HS-5 (cell line): ENCODE data around the gene PSME1.

Experiments used
- DNase-seq: peaks from one replicate; pipeline ENCODE4 v3.0.0-alpha.2; 2012; ENCODE audit warnings: low read depth

Gene PSME1

DNA sequence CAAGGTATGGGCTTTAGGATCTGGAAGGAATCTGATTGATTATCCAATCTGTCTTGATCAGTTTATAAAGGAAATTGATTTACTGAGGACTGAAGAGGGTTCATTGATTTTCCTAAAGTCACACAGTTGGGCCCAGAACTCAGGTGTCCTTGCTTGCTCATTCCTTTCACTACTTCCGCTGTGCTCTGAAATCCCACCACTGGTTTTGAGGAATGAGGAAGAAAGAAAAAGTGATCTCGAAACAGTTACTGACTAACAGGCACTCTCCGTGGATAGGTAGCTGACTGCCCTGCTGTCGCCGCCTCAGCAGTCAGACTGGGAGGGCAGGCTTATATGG, 5.6 kb upstream of the PSME1 start, which contains the start of gene FITM1:
TSS of gene FITM1 (plus strand) at position 280 of the 337 bp plus-strand sequence. CDS start 905 bp downstream, outside the sequence.
- no peak for DNase-seq

DNA sequence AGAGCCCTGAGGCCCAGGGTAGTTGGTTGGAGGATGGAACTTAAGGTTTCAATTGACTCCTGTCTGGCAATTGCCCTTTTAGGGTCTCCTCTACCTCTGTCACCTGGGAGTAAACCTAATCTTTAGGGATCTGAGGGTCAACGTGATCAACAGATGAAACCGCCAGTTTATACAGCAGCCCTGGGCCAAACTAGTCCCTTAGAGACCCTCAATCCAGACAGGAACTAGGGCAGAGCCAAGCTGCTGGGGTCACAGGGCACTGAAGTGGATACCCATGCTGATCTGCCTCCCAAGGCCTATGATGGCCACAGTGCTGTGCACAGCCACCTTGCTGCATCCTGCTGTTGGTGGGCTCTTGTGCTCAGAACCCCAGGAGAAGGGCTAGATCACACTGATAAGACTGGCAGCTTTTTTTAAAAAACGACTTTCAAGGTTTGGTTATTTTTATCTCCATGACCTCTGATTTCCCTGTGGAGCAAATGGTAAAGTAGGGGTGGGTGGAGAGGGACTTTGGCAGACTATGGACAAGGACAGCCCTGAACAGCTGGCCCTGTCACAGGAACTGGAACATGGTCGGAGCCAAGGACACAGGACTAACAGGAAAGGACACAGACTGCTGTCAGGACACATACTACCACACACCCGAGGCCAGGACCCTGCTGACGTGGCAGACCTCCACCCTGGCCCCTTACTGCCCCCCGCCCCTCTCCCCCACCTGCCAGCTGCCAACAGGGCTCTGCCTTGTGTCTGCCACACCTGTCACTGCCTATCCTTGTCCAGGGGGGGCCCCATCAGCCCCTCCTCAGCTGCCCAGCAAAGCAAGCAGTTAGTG, 5.1 kb upstream of the PSME1 start:
- DNase-seq = no peak

DNA sequence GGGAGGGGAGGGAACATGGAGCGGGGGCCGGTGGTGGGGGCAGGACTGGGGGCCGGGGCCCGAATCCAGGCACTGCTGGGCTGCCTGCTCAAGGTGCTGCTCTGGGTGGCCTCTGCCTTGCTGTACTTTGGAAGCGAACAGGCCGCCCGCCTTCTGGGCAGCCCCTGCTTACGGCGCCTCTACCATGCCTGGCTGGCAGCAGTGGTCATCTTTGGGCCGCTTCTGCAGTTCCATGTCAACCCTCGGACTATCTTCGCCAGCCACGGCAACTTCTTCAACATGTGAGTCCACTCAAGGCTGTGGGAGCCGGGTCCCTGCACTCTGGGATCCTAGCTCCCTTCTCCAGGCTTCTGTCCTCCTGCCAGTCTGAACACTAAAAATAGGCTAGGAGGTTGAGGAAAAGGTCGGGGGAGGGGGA, 4.4 kb upstream of the PSME1 start:
- DNase-seq = no peak

DNA sequence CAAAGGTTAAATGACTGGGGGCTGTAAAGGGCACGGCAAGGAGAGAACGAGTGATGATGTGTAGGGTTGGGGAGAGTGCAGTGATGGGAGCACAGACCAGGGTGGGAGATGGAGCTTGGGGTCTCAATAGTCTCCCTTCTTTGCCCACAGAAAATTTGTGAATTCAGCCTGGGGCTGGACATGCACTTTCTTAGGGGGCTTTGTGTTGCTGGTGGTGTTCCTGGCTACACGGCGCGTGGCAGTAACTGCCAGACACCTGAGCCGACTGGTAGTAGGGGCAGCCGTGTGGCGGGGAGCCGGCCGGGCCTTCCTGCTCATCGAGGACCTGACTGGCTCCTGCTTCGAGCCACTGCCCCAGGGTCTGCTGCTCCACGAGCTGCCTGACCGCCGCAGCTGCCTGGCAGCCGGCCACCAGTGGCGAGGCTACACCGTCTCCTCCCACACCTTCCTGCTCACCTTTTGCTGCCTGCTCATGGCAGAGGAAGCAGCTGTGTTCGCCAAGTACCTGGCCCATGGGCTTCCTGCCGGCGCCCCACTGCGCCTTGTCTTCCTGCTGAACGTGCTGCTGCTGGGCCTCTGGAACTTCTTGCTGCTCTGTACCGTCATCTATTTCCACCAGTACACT, 3.8 kb upstream of the PSME1 start:
- no peak for DNase-seq

DNA sequence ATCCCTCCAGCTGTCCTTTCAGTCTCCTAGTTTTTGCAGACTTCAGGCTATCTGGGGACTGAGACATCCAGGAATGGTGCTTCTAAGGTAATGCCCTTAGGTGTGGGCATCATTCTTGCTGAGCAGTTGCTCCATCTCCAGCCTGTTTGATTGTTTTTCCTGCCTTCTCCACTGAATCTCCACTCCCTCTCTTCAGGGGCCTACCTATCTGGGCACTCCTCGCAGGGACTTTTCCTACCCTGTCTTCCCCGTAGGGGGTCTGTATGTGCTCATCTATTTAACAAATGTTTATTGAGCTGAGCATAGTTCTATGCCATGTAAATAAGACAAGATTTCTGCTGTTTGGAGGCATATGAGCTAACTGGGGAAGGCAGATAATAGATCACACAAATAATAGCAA, 3.0 kb upstream of the PSME1 start:
- DNase-seq = no peak

DNA sequence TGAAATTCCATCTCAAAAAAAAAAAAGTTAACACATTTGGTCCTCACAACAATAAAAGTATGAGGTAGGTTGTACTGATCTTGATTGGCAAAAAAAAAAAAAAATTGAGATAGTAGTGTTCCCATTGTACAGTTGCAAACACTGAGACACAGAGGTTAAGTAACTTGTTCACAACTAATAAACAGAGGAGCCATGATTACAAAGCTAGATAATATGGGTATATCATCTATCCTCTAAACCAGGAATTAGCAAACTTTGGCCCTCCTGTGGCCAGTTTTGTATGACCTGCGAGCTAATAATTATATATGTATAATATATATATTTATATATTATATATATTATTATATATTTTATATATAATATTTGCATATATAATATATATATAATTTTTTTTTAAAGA, 2.3 kb upstream of the PSME1 start:
- no peak for DNase-seq

DNA sequence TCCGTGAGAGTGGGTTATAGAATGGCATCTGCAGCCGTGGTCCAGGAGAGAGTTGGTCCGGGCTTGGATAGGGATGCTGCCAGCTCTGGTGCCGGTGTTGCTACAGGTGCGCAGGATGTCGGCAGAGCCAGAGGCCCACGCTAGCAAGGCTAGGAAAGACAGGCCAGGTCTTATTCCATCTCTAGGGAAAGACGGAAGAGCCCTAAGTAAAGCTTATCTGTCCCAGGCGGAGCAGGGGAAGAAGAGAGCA, 485 bp upstream of the PSME1 start:
- DNase-seq = no peak

DNA sequence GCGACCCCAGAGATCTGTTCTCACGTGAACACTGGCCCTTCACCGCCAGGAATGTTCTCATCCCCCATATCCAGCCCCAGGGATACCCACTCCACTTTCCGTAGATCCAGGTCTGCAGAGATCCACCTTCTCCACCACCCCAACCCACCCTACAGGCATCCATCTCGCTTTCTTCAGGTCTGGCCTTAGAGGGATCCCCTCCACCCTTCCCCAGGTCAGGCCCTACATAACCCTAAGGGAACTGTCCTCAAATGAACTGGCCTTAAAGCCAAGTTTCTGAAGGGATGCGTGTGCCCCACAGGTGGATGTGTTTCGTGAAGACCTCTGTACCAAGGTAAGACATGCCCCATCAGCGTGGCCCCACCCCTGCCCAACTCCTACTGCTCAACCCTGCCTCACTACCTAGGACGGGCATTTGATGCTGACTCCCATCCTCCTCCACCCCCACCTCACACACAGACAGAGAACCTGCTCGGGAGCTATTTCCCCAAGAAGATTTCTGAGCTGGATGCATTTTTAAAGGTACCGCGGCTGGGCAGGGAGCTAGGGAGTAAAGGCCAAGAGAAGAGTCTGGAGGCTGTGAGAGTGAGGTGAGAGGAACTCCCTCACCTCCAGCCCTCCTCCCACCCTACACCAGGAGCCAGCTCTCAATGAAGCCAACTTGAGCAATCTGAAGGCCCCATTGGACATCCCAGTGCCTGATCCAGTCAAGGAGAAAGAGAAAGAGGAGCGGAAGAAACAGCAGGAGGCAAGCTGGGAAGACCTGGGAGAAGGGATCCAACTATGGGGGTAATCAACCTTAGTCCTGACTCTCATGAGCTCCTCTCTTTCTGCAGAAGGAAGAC, 912 bp downstream of the PSME1 start:
- DNase-seq = no peak

DNA sequence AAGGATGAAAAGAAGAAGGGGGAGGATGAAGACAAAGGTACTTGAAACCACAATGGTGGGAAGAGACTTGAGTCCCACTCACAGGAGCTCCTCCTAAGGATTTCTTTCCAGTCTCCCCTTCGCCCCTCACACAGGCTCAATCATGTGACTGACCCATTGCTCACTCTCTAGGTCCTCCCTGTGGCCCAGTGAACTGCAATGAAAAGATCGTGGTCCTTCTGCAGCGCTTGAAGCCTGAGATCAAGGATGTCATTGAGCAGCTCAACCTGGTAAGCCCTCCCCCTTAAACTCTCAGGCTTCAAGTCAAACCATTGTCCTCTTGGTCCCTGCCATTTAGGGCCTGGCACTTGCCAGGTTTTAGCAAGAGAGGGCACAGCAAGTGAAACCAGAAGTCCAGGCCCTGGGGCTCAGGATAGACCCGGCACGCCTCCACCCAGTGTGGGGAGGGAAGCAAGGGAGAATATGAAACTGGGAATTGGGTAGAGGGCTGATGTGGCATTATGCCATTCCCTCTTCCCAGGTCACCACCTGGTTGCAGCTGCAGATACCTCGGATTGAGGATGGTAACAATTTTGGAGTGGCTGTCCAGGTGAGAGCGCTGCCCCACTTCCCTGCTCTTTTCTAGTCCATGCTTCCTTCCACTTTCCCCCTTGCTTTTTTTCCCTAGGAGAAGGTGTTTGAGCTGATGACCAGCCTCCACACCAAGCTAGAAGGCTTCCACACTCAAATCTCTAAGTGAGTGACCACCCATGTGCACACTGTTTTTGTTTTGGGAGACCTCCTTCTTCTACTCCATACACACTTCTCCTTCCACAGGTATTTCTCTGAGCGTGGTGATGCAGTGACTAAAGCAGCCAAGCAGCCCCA, 1.8 kb downstream of the PSME1 start:
- no peak for DNase-seq

DNA sequence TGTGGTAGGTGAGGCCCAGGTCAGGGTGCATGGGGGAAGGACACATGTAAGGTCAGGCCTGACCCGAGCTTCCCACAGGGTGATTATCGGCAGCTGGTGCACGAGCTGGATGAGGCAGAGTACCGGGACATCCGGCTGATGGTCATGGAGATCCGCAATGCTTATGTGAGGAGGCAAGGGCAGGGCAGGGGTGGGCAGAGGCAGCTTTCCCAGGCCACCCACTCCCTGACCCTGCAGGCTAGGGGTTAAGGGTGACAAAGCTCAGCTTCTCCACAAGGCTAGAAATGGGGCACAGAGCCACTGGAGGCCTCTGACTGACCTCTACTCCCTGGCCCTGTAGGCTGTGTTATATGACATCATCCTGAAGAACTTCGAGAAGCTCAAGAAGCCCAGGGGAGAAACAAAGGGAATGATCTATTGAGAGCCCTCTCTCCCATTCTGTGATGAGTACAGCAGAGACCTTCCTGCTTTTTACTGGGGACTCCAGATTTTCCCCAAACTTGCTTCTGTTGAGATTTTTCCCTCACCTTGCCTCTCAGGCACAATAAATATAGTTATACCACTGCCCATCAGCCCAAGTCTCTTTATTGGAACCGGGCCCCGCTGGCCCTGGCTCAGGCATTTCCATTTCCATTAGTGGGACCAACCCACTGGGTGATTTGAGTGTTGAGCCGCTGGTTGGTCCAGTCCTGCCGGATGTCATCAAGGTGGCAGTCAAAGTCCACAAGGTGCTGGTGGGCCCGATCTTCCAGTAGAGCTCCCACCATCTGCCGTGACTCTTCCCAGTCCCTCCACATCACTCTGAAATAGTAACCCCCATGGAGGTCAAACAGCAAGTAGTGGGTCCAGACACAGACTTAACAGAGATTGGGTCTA, 2.6 kb downstream of the PSME1 start:
- no peak for DNase-seq

DNA sequence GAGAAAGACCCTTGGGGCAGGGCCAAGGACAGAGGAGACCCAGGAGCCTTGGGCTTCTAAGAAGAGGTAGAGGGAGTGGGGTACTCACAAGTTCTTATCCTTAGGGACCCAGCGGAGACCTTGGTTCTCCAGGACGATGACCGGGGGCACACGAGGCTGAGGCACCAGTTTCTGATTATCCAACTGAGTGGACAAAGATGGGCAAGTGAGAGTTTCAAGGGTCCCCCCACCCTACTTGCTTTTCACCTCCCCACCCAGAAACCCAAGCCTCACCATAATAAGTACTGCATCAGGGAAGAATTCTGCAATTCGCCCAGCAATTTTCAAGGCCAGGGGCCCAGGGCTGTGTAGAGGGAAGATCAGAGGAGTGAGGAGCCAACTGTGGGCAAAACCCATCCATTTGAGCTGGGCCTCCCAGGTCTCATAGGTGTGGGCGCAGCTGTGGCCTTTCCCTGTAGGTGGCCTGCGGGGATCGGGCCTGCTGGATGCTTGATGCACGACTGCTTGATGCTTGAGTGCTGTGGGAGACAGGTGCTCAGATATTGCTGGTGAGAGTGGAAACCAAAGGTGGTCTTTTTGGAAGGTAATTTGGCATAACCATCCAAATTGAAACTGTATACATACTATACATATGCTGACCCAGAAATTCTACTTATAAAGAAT, 3.4 kb downstream of the PSME1 start:
- DNase-seq = no peak

DNA sequence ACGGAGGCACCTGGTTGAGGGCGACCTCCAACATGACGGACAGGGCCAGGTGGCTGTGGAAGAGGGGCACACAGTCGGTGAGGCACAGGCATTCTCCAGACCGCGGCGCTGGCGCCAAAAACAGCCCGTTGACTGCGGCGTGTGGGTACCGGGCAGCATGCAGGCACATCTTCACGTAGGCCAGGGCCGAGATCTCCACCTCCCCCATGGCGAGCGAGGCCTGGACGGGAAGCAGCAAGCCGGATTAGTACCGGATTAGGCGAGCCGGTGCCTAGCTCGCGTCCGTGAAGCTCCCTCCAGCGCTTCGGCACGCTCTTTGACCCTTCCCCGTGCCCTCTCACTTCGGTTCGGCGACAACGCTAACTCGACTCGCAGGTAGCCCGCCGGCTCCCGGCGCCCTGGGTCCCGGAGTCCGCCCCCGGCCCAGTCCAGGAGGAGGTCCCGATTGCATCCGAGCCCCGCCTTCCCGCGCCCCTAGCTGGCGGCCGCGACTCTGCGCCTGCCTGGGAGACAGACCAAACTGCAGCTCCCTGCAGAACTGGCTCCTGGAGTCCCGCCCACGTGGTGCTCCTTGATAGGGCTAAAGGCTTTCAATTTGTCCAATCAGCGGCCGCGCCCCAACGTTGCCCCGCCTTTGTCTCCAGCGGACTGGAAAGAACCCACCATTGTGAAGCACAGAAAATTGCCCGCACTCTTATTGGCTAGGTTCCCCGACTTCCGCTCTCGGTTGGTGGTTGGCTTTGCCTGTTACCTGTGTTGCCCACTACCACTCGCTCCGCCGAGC, 5.3 kb downstream of the PSME1 start, which contains the start of gene EMC9:
TSS of gene EMC9 (minus strand) at position 495 of the 784 bp plus-strand sequence. CDS start at position 208, 287 bp downstream.
- peak; percentile 84 for DNase-seq

DNA sequence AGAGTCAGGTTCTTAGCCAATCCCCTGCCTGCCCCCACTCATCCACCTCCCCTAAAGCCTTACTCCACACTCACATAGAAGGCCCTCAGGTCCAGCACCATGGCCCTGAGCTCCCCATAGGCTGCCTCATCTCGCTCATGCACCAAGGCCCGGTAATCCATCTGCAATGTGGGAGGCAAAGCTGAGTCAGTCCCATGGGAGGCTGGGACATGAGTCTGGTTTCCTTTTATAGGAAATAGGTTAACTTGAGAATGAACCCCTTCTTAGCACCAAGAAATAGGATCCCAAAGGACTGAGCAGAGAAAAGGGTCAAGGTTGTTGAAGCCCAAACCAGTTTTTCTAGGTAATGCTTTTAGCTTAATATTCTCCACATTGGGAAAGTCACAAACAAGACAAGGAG, 7.5 kb downstream of the PSME1 start:
- no peak for DNase-seq

DNA sequence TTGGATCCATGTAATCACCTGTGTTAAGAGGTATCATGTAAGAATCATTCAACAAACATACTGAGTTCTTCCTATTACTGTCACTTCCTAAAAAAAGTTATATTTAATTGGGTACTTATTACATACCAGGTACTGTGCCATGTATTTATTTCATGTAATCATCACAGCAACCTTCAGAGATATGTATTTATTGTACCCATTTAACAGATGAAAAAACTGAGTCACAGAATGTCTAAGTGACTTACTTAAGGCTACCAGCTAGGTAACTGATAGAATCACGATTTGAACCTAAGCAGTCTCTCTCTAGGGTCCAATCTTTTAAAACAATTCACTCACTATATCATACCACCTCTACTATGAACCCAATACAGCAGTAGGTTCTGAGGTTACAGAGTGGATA, 8.5 kb downstream of the PSME1 start:
- DNase-seq = no peak

DNA sequence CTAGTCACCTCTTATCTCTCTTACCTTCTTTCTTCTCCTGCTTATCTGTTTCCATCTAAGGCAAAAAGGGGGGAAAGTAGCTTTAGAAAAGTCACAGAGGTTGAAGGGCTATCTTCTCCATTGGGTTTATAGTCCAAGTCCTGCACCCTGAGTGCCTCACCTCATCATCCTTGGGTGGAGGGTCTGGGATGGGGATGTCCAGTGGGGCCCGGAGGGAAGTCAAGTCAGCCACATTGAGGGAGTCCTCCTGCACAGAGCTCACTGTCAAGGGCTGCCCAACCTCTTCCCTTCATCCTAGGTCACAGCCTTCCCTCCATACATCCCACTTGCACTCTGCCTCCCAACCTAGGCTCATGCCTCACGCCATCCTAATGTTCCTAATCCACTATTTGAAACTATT, 9.2 kb downstream of the PSME1 start:
- DNase-seq = no peak

DNA sequence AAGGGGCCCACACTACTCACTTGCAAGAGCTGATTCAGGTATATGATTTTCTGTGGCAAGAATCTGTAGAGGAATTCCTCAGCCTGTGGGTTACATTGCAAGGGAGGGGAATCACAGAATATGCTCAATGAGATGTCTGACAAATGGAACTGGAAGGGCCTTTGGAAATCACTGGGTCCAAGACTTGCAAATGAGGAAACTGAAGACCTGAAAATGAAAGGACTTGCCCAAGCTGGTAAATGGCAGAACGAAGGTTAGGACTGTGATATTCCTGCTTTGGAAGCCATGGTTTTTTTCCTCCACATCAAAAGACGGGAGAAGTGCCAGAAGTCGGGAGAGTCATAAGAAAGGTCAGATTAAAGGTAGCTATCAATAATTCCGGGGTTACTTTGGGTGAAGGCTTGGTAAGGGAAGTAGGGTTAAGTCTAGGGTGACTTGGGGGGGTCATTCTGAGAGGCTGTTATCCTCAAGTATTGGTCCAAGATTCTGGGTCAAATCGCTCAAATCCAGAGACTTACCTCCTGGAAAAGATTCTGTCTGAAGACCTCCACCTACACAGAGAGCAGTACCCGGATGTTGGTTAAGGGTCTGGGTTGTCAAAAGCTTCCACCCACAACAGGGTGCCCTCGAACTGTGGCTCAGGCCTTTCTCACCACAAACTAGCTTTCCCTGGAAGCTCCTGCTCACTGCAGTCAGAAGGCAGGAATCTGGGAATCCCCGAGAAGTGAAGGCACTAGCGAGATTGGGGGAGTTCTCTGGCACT, 9.9 kb downstream of the PSME1 start:
- DNase-seq = no peak

DNA sequence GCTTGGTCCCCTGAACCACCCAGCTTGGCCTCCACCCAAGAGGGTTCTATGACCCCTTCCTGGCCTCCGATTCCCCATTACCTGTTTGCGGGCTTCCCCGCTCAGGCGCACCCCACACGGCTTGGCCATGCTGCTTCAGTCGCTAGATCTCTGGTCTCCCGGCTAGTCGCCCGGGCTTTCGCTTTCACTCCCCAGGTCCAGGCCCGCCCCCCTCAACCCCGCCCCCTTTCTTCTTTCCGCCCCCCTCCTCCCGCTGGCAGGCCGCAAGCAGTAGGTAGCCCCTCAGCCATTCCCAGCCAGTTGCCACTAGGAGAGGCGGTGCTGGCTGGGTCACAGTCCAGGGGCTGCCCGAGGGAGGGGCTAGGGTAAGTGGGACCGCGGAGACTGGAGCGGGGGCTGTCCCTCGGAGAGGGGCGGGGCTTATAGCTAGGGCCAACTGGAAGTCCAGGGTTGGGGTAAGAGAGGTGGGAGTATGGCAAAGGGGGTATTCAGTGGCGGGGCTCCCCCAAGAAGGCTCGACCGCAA, 10.5 kb downstream of the PSME1 start, which contains the start of gene PSME2:
TSS of gene PSME2 (minus strand) at position 158 of the 525 bp plus-strand sequence. CDS start at position 129, 29 bp downstream.
- peak; percentile 71 for DNase-seq

DNA sequence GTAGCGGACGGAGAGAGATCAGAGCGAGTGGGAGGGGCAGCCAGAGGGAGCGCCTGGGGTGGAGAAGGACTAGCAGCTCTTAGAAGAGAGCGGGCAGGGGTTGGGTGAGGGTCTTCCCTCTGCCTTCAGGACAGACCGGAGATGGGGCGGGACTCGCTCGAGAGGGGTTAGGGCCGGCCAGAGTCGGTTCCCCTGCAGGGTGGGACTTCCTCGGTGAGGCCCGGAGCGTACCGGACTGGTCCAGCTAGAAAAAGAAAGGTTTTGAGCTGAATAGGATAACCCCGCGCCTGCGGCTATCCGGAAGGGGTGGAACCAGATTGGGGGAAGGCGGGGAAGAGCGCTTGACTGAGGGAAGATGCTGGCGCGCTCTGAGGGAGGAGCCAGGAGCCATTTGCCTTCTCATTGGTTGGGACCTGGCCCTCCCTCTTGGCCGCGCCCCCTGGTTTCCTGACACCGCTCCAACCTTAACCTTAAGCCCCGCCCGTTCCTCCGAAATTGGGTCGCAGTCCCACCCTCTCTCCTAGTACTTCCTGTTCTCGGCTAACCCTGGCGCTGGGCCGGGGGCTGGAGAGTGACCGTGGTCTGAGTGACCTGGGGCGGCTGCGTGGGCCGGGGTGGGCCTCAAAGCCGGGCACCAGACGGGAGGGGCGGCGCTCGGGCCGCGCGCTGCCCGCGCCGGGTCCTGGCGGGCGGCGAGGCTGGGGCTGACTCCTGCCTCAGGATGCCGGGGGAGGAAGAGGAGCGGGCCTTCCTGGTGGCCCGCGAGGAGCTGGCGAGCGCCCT, 11.2 kb downstream of the PSME1 start, which contains the start of gene RNF31:
TSS of gene RNF31 (plus strand) at position 521 of the 783 bp plus-strand sequence. CDS start at position 722, 201 bp downstream.
- DNase-seq = peak; percentile 88
